ENCODE measurements around the gene DCAF12. TPM values are rescaled to one million over a fixed set of nuclear protein-coding genes. Genes with fewer than 3 reads are reported as not detected.

The DCAF12 gene
- 80.2 and 88.4 TPM in 2 replicates for polyA plus RNA-seq (2013)

GRCh38 chr9:34126207-34127034 lies at the start of gene DCAF12:
DCAF12 (minus strand) TSS chr9:34126698; CDS start chr9:34126431, 267 bp downstream.
- peak within 1 kb of the TSS; percentile 99 for H3K18ac ChIP-seq (ENCODE audit: low read length)
- H2BK120ac ChIP-seq (ENCODE audit: insufficient read depth, low read length, poor library complexity) = peak within 1 kb of the TSS; percentile 95
- H2AK5ac ChIP-seq (ENCODE audit: low read length) = peak within 1 kb of the TSS; percentile 90
- H2BK5ac ChIP-seq (ENCODE audit: low read depth, low read length, poor library complexity) = peak within 1 kb of the TSS; percentile 94
- no CpG with 5 or more reads among the region's 67 CpGs for WGBS (ENCODE audit: extremely low coverage, insufficient coverage, insufficient read length)
- H3K4me1 ChIP-seq (ENCODE audit: control insufficient read depth in 1 of 2, insufficient read depth in 2 of 2, low read length in 2 of 2) = peaks cover 0 to 15% of the 10 kb centered on the region in 2 experiments
- peak within 1 kb of the TSS; percentile 94 for H4K91ac ChIP-seq (ENCODE audit: low read depth, low read length)
- H4K12ac ChIP-seq (ENCODE audit: low read depth, low read length) = peak within 1 kb of the TSS; percentile 100
- H3K79me2 ChIP-seq (ENCODE audit: control insufficient read depth, insufficient read depth, low read length, poor library complexity) = peaks cover 14% of the 10 kb centered on the region
- H3K9ac ChIP-seq (ENCODE audit: low read length) = peak within 1 kb of the TSS; percentile 89
- H3K4ac ChIP-seq (ENCODE audit: low read depth, low read length) = peak within 1 kb of the TSS; percentile 94
- H3K36me3 ChIP-seq (ENCODE audit: control insufficient read depth in 1 of 2, insufficient read depth in 2 of 2, low read length in 2 of 2) = peaks cover 3 to 9% of the 10 kb centered on the region in 2 experiments
- H3K27ac ChIP-seq (ENCODE audit: low read depth, low read length) = peak within 1 kb of the TSS; percentile 89
- peak within 1 kb of the TSS; percentile 67 for H3K4me2 ChIP-seq (ENCODE audit: low read length)
- H3K27me3 ChIP-seq (ENCODE audit: insufficient read depth, low read length) = no peaks in the 10 kb centered on the region
- H3K23ac ChIP-seq (ENCODE audit: low read length) = no peak within 1 kb of the TSS
- H2AFZ ChIP-seq (ENCODE audit: insufficient read depth, low read length, poor library complexity) = peak within 1 kb of the TSS; percentile 99
- peak within 1 kb of the TSS; percentile 18 for H2BK12ac ChIP-seq (ENCODE audit: low read length)
- peaks cover 12% of the 10 kb centered on the region for H3K79me1 ChIP-seq (ENCODE audit: low read length)
- peak within 1 kb of the TSS; percentile 99 for H3K14ac ChIP-seq (ENCODE audit: low read length)
- peak; percentile 90 to 97 for DNase-seq
- H3K4me3 ChIP-seq (ENCODE audit: low read depth, low read length) = peak within 1 kb of the TSS; percentile 81
- H4K8ac ChIP-seq (ENCODE audit: low read depth, low read length) = peak within 1 kb of the TSS; percentile 100
- no peaks in the 10 kb centered on the region for H3K9me3 ChIP-seq (ENCODE audit: insufficient read depth, low read depth, low read length)

- H3K4ac ChIP-seq (ENCODE audit: low read depth, low read length) = no peak overlapping the region
- H3K79me1 ChIP-seq (ENCODE audit: low read length) = peaks cover 12% of the 10 kb centered on the region
- H3K9me3 ChIP-seq (ENCODE audit: insufficient read depth, low read depth, low read length) = no peaks in the 10 kb centered on the region
- no peak overlapping the region for H2AK5ac ChIP-seq (ENCODE audit: low read length)
- no peak overlapping the region for H3K4me2 ChIP-seq (ENCODE audit: low read length)
- no CpG with 5 or more reads among the region's 3 CpGs for WGBS (ENCODE audit: extremely low coverage, insufficient coverage, insufficient read length)
- H2BK5ac ChIP-seq (ENCODE audit: low read depth, low read length, poor library complexity) = no peak overlapping the region
- H3K18ac ChIP-seq (ENCODE audit: low read length) = no peak overlapping the region
- no peak overlapping the region for H3K27ac ChIP-seq (ENCODE audit: low read depth, low read length)
- H2BK12ac ChIP-seq (ENCODE audit: low read length) = no peak overlapping the region
- no peak overlapping the region for H4K12ac ChIP-seq (ENCODE audit: low read depth, low read length)
- no peak overlapping the region for H4K91ac ChIP-seq (ENCODE audit: low read depth, low read length)
- H3K79me2 ChIP-seq (ENCODE audit: control insufficient read depth, insufficient read depth, low read length, poor library complexity) = peaks cover 12% of the 10 kb centered on the region
- no peak overlapping the region for H4K8ac ChIP-seq (ENCODE audit: low read depth, low read length)
- no peak overlapping the region for H3K14ac ChIP-seq (ENCODE audit: low read length)
- DNase-seq = peak; percentile 42 to 70
- no peak overlapping the region for H3K23ac ChIP-seq (ENCODE audit: low read length)
- no peaks in the 10 kb centered on the region for H3K27me3 ChIP-seq (ENCODE audit: insufficient read depth, low read length)
- no peak overlapping the region for H2AFZ ChIP-seq (ENCODE audit: insufficient read depth, low read length, poor library complexity)
- no peak overlapping the region for H3K4me3 ChIP-seq (ENCODE audit: low read depth, low read length)
- no peak overlapping the region for H2BK120ac ChIP-seq (ENCODE audit: insufficient read depth, low read length, poor library complexity)
- H3K36me3 ChIP-seq (ENCODE audit: control insufficient read depth in 1 of 2, insufficient read depth in 2 of 2, low read length in 2 of 2) = no peaks in the 10 kb centered on the region
- peak overlapping the region; percentile 52 for H3K9ac ChIP-seq (ENCODE audit: low read length)
- H3K4me1 ChIP-seq (ENCODE audit: control insufficient read depth in 1 of 2, insufficient read depth in 2 of 2, low read length in 2 of 2) = no peaks in the 10 kb centered on the region
Observed at GRCh38 chr9:34176089-34176488, 49.6 kb upstream of the DCAF12 start.

- Histone ChIP-seq H3K27me3 (ENCODE audit: insufficient read depth, low read length) (no peaks in the 10 kb centered on the region), H2AFZ (ENCODE audit: insufficient read depth, low read length, poor library complexity) (no peak overlapping the region), H4K12ac (ENCODE audit: low read depth, low read length) (no peak overlapping the region), H2BK120ac (ENCODE audit: insufficient read depth, low read length, poor library complexity) (no peak overlapping the region), H3K4me3 (ENCODE audit: low read depth, low read length) (no peak overlapping the region), H3K4me1 (ENCODE audit: control insufficient read depth in 1 of 2, insufficient read depth in 2 of 2, low read length in 2 of 2) (no peaks in the 10 kb centered on the region), H3K9me3 (ENCODE audit: insufficient read depth, low read depth, low read length) (no peaks in the 10 kb centered on the region), H3K18ac (ENCODE audit: low read length) (no peak overlapping the region), H3K27ac (ENCODE audit: low read depth, low read length) (no peak overlapping the region), H3K14ac (ENCODE audit: low read length) (no peak overlapping the region), H3K79me2 (ENCODE audit: control insufficient read depth, insufficient read depth, low read length, poor library complexity) (no peaks in the 10 kb centered on the region), H2BK5ac (ENCODE audit: low read depth, low read length, poor library complexity) (no peak overlapping the region), H3K9ac (ENCODE audit: low read length) (no peak overlapping the region), H4K8ac (ENCODE audit: low read depth, low read length) (no peak overlapping the region), H3K79me1 (ENCODE audit: low read length) (no peaks in the 10 kb centered on the region), H3K23ac (ENCODE audit: low read length) (no peak overlapping the region), H2BK12ac (ENCODE audit: low read length) (no peak overlapping the region), H2AK5ac (ENCODE audit: low read length) (no peak overlapping the region), H3K36me3 (ENCODE audit: control insufficient read depth in 1 of 2, insufficient read depth in 2 of 2, low read length in 2 of 2) (no peaks in the 10 kb centered on the region), H3K4ac (ENCODE audit: low read depth, low read length) (no peak overlapping the region), H3K4me2 (ENCODE audit: low read length) (no peak overlapping the region), H4K91ac (ENCODE audit: low read depth, low read length) (no peak overlapping the region)
- peak in 1 of 2 donors; percentile 12 for DNase-seq
- WGBS (ENCODE audit: extremely low coverage, insufficient coverage, insufficient read length) = no CpG with 5 or more reads among the region's 15 CpGs
Observed at GRCh38 chr9:34171753-34172535, 45.4 kb upstream of the DCAF12 start.

GRCh38 chr9:34170237-34170991 lies 43.9 kb upstream of the DCAF12 start:
- no CpG with 5 or more reads among the region's 1 CpG for WGBS (ENCODE audit: extremely low coverage, insufficient coverage, insufficient read length)
- H2AK5ac ChIP-seq (ENCODE audit: low read length) = no peak overlapping the region
- H3K14ac ChIP-seq (ENCODE audit: low read length) = no peak overlapping the region
- no peak overlapping the region for H2AFZ ChIP-seq (ENCODE audit: insufficient read depth, low read length, poor library complexity)
- DNase-seq = no peak
- no peaks in the 10 kb centered on the region for H3K4me1 ChIP-seq (ENCODE audit: control insufficient read depth in 1 of 2, insufficient read depth in 2 of 2, low read length in 2 of 2)
- H3K4me2 ChIP-seq (ENCODE audit: low read length) = no peak overlapping the region
- H3K18ac ChIP-seq (ENCODE audit: low read length) = no peak overlapping the region
- no peak overlapping the region for H3K4me3 ChIP-seq (ENCODE audit: low read depth, low read length)
- no peak overlapping the region for H4K8ac ChIP-seq (ENCODE audit: low read depth, low read length)
- H3K9me3 ChIP-seq (ENCODE audit: insufficient read depth, low read depth, low read length) = no peaks in the 10 kb centered on the region
- no peak overlapping the region for H4K12ac ChIP-seq (ENCODE audit: low read depth, low read length)
- H2BK12ac ChIP-seq (ENCODE audit: low read length) = no peak overlapping the region
- no peaks in the 10 kb centered on the region for H3K27me3 ChIP-seq (ENCODE audit: insufficient read depth, low read length)
- no peak overlapping the region for H2BK120ac ChIP-seq (ENCODE audit: insufficient read depth, low read length, poor library complexity)
- H2BK5ac ChIP-seq (ENCODE audit: low read depth, low read length, poor library complexity) = no peak overlapping the region
- H3K79me2 ChIP-seq (ENCODE audit: control insufficient read depth, insufficient read depth, low read length, poor library complexity) = no peaks in the 10 kb centered on the region
- H3K23ac ChIP-seq (ENCODE audit: low read length) = peak overlapping the region; percentile 4
- no peaks in the 10 kb centered on the region for H3K36me3 ChIP-seq (ENCODE audit: control insufficient read depth in 1 of 2, insufficient read depth in 2 of 2, low read length in 2 of 2)
- H3K9ac ChIP-seq (ENCODE audit: low read length) = no peak overlapping the region
- H4K91ac ChIP-seq (ENCODE audit: low read depth, low read length) = no peak overlapping the region
- no peak overlapping the region for H3K27ac ChIP-seq (ENCODE audit: low read depth, low read length)
- H3K4ac ChIP-seq (ENCODE audit: low read depth, low read length) = no peak overlapping the region
- no peaks in the 10 kb centered on the region for H3K79me1 ChIP-seq (ENCODE audit: low read length)

Measured in trophoblast cell (in vitro differentiated cells and primary cell).